Measurements from ENCODE around the gene FARS2. TPM values are rescaled to one million over a fixed set of nuclear protein-coding genes. Genes with fewer than 3 reads are reported as not detected.
A peak's percentile ranks its signal among the peaks of the same experiment; 100 is the strongest.
"Not testable (repeated sequence)": the region's sequence is repeated elsewhere in the genome, so short reads cannot be mapped to it uniquely, and the experiment has no call there.

The FARS2 gene
- total RNA-seq, 1 donor from 2014 or later, result 7.3 TPM

GRCh38 chr6:5776706-5777390, 515.5 kb downstream of the FARS2 start:
- peak; percentile 29 for DNase-seq (ENCODE audit: low read depth)

GRCh38 chr6:5778317-5778857, 517.1 kb downstream of the FARS2 start:
- no peak for DNase-seq (ENCODE audit: low read depth)

DNA sequence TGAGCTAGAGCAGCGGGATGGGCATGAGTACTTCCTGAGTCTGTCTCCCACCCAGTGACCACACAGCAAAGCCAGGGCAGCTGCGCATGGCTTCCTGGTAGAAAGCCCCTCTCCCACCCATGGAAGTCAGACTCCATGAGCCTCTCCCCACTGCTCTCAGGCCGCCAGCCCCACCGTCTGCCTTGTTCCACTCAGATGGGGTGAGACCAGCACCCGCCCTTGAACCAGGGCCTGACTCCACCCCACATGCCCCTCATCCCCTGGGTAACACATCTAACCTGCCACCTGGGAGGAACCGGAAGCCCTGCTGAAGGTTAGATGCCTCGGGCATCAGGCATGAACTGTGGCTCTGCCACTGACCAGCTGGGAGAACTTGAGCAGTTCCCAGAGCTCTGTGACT, 517.6 kb downstream of the FARS2 start:
- no peak for DNase-seq (ENCODE audit: low read depth)

- no peak for DNase-seq (ENCODE audit: low read depth)
Observed at GRCh38 chr6:5781019-5781418, 519.7 kb downstream of the FARS2 start.

GRCh38 chr6:5781966-5782556, 520.7 kb downstream of the FARS2 start:
- DNase-seq (ENCODE audit: low read depth), result peak; percentile 19

GRCh38 chr6:5782783-5783547, 521.7 kb downstream of the FARS2 start:
- DNase-seq (ENCODE audit: low read depth), result peak; percentile 77

DNA sequence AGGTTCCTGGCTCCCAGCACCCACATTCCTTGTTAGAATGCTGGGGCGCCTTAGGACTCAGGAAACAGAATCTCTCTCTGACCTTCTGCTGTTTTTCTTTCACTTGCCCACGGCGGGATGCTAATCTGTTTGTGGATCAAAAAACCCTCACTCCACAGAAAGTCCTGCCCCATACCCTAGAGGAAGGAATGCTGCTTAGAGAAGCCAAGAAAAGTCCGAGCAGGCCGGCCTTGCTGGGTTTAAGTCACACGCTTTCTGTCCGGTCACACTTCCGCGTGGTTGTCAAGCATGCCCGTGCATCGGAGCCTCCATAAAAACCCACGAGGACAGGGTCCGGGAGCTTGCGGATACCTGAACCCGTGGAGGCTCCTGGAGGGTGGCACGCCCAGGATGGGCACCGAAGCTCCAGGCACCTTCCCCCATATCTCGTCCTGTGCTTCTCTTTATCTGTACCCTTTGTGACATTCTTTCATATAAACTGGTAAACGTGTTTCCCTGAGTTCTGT, 522.3 kb downstream of the FARS2 start:
- DNase-seq (ENCODE audit: low read depth), result no peak

DNA sequence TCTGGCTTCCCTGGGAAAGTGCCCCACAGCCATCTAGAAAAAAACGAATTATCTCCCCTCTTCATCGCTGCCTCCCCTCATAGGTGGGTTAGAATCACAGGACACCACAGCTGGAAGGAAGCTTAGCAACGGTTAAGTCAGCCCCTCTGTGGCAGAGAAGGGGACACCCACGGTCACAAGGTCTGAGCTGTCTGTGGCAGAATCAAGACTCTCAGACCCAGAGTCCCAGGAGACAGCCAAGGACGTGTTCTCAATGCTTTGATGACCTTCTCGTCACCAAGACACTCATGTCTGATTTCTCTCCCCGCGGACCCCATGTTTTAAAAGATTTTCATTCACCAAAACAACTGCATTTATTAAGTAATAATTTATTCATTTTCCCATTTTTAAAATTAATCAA, 523.9 kb downstream of the FARS2 start:
- DNase-seq (ENCODE audit: low read depth), result no peak

DNA sequence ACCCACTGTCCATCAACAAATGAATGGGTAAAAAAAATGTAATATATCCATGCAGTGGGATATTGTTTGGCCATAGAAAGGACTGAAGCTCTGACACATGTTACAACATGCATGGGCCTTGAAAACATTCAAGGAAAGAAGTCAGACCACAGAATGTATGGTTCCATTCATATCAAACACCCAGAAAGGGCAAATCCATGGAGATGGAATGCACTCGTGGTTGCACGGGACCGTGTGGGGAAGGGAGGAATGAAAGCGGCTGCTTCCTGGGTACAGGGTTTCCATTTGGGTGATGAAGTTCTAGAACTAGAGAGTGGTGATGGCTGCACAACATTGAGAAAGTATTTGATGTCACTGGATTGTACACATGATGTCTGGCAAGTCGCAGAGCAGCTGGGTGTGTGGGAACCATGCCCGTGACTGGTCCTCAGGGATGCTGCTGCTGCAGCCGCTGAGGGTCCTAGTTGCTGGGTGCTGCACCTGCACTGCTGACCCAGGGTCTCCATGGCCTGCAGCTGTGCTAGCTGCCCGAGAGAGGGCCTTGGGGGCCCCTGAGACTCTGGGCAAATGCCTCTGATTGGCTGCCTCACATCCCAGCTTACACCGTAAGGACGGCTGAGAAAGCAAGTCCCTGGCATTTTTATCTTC, 525.1 kb downstream of the FARS2 start:
- DNase-seq (ENCODE audit: low read depth), result no peak

- DNase-seq (ENCODE audit: low read depth), result no peak
Observed at GRCh38 chr6:5786969-5787720, 525.8 kb downstream of the FARS2 start.

- DNase-seq (ENCODE audit: low read depth), result not testable (repeated sequence)
Observed at GRCh38 chr6:5789426-5789825, 528.1 kb downstream of the FARS2 start.

GRCh38 chr6:5796555-5796954, 535.2 kb downstream of the FARS2 start:
- not testable (repeated sequence) for DNase-seq (ENCODE audit: low read depth)

DNA sequence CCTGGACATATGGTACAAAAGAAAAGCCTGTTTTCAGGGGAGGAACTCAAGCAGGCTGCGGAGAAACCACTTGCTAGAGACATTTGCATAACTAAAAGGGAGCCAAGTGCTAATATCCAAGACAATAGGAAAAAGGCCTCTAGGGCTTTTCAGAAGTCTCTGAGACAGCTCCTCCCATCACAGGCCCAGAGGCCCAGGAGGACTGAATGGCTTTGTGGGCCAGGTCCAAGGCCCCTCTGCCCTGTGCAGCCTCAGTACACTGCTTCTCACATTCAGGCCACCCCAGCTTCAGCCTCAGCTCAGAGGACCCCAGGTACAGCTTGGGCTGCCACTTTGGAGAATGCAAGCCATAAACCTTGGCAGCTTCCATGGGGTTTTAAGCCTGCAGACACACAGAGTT, 545.1 kb downstream of the FARS2 start:
- not testable (repeated sequence) for DNase-seq (ENCODE audit: low read depth)

DNA sequence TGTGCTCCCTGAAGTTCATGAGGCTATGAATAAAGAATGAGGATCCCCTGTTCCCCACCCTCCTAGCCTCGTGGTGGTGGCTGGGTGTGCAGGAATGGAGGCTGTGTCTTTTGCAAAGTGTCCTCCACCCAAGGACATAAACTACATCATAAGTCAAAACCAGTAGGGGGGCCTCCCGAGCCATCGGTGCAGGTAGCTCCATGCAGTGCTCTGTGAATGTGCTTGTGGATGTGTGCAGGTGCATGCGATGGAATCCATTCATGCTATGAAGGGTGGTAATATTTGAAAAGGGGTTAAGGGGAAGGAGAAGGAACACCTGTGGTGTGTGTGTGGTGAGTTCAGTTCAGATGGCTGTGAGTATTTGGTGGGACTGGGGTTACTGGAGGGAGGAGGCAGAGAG, 548.1 kb downstream of the FARS2 start:
- no peak for DNase-seq (ENCODE audit: low read depth)

DNA sequence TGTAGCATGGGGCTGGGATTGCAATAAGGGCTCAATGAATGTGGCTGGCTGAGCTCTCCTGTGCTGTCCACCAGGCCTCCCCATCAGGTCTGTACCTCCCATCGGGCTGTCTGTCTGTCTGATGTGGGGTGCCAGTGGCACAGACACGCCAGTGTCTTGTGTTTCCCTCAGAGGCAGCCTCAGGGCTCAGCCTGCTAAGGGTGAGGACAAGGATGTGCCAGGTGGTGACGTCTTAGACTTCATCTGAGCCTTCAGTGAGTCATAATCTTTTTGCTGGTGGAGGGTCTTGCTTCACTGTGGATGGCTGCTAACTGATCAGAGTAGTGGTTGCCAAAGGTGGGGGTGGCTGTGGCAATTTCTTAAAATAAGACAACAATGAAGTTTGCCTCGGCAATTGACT, 550.7 kb downstream of the FARS2 start:
- no peak for DNase-seq (ENCODE audit: low read depth)

- no peak for DNase-seq (ENCODE audit: low read depth)
Observed at GRCh38 chr6:5813625-5814027, 552.3 kb downstream of the FARS2 start.

GRCh38 chr6:5814116-5814515, 552.8 kb downstream of the FARS2 start:
- no peak for DNase-seq (ENCODE audit: low read depth)

DNA sequence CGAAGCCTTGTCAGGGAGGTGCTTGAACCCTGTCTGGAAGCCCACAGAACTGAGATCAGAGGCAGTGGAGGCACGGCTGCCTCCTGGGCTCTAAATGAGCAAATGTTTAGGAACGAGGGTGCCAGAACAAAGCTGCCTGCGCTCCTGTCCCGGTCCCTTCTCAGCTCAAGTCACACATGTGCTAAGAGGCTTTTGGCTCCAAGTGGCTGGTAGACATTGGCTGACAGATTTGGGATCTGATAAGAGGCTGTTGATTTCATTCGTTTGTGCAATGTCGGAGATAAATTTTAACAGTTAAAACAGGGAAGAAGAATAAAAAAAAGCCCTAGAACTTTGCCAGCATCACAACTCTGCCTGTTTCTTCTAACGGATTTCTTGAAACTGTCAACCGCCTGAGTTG, 553.6 kb downstream of the FARS2 start:
- no peak for DNase-seq (ENCODE audit: low read depth)

- DNase-seq (ENCODE audit: low read depth), result no peak
Observed at GRCh38 chr6:5817869-5818268, 556.6 kb downstream of the FARS2 start.

GRCh38 chr6:5818959-5819358, 557.6 kb downstream of the FARS2 start:
- DNase-seq (ENCODE audit: low read depth), result no peak

All from myocyte (in vitro differentiated cells).